Esophagus muscularis mucosa (tissue), 3 donors: Measurements from ENCODE around the gene ZMYND15.

ENCODE experiments used
- CTCF ChIP-seq, 3 experiments: fragments of 200-600 bp in 2 of 3; fragments of 450-650 bp in 1 of 3; sonication (generic) in 2 of 3; IDR thresholded peaks; one replicate each; pipeline ENCODE4 v1.5.1; 2017 to 2019; ENCODE audit warnings: antibody characterized with exemption in 3 of 3, mild to moderate bottlenecking in 2 of 3, moderate library complexity in 1 of 3
- POLR2A ChIP-seq: fragments of 450-650 bp; IDR thresholded peaks from one replicate; pipeline ENCODE4 v1.6.1; 2017; ENCODE audit warnings: antibody characterized with exemption, moderate library complexity, mild to moderate bottlenecking, low read depth
- POLR2AphosphoS5 ChIP-seq, 2 donors: sonication (generic); formaldehyde crosslinking; IDR thresholded peaks; one replicate each; pipeline ENCODE4 v1.6.1; 2017; ENCODE audit warnings: antibody characterized with exemption in 2 of 2

GRCh38 chr17:4708436-4708835 lies 31.2 kb upstream of the ZMYND15 start:
- TF ChIP-seq CTCF (IDR thresholded peaks at IDR 0.05): no peak
- TF ChIP-seq POLR2AphosphoS5 (IDR thresholded peaks at IDR 0.05): peak in 1 of 2 donors; percentile 9
- TF ChIP-seq POLR2A: no peak
